Right cardiac atrium (tissue), 5 donors: ENCODE measurements around the gene METTL6. TPM values are rescaled to one million over a fixed set of nuclear protein-coding genes. Genes with fewer than 3 reads are reported as not detected.

Source experiments
- ATAC-seq, 2 donors: fragments of 200-7000 bp; cut with Tn5 transposase; one replicate each; pipeline versions ENCODE4 v1.8.0 to v1.9.1; 2020; ENCODE audit warnings: moderate library complexity in 2 of 2, mild to moderate bottlenecking in 1 of 2
- DNase-seq, 3 donors: peaks; one replicate each; pipeline ENCODE4 v3.0.0-alpha.2; 2020
- H3K27ac ChIP-seq: one replicate; pipeline ENCODE4 v1.5.1; 2013; ENCODE audit warnings: mild to moderate bottlenecking, low read length, control low read depth, moderate library complexity
- H3K27me3 ChIP-seq: one replicate; pipeline ENCODE4 v1.6.1; 2013; ENCODE audit not compliant: control insufficient read depth, insufficient read depth
- H3K4me1 ChIP-seq: one replicate; pipeline ENCODE4 v1.6.1; 2013; ENCODE audit warnings: low read length; ENCODE audit not compliant: control insufficient read depth, insufficient read depth
- H3K4me3 ChIP-seq: one replicate; pipeline ENCODE4 v1.5.1; 2013; ENCODE audit warnings: low read length, control low read depth
- H3K9me3 ChIP-seq: one replicate; pipeline ENCODE4 v1.6.1; 2013; ENCODE audit warnings: low read length; ENCODE audit not compliant: control insufficient read depth
- WGBS: extraction: QIAGEN DNeasy Blood & Tissue Kit; methylation state at CpG from one replicate; pipeline ENCODE4 v1.1.7; 2013; 5-methylcytosine and 5-hydroxymethylcytosine counted together
- intact Hi-C, 4 donors: fragments of 100-400 bp; cut with DNase I; formaldehyde crosslinking; loops; one replicate each; pipeline versions ENCODE4 v1.11.0 to v1.14.0; 2022 to 2023
- polyA plus RNA-seq: library from polyadenylated mRNA; stranded (reverse); fragments of 200-250 nt; gene quantifications from one replicate; pipeline ENCODE4 v1.2.3, GENCODE V29; 2013
- total RNA-seq, 4 donors: library from RNA; stranded (reverse); fragmentation: NEBNext Ultra II Directional; extraction: Animal tissue kit (Norgen Biotek cat#: 25700); gene quantifications; one replicate each; pipeline ENCODE4 v1.2.1, GENCODE V29; 2021
- donor health status: healthy with polysubstance abuse.
- donor health status: DM: no; HTN: yes; CAD: no.
- donor health status: DM: no; HTN: no; CAD: no.
- donor health status: DM: no; HTN: yes; CAD: no; lungs with severe emphysema.
- donor health status: DM: yes; HTN: yes; CAD: no.

The METTL6 gene
- total and polyA plus RNA-seq, 5 donors = 8.3 to 11.8 (median 10.4) TPM

- intact Hi-C loops = no loop called here
- ATAC-seq (no peak), DNase-seq (no peak)
- Histone ChIP-seq H3K4me1 (no peaks in the 10 kb centered on the region), H3K27ac (no peak overlapping the region), H3K27me3 (no peaks in the 10 kb centered on the region), H3K9me3 (no peaks in the 10 kb centered on the region), H3K4me3 (no peak overlapping the region)
- WGBS = 93% methylated on average over 12 of the region's 12 CpGs
Observed at GRCh38 chr3:15450438-15451215, 23.3 kb upstream of the METTL6 start.

- H3K27ac ChIP-seq = no peak overlapping the region
- H3K27me3 ChIP-seq = no peaks in the 10 kb centered on the region
- 86% methylated on average over 3 of the region's 3 CpGs for WGBS
- ATAC-seq (no peak), DNase-seq (no peak)
- no peaks in the 10 kb centered on the region for H3K4me1 ChIP-seq
- H3K4me3 ChIP-seq = no peak overlapping the region
- no peaks in the 10 kb centered on the region for H3K9me3 ChIP-seq
- intact Hi-C loops = no loop called here
Observed at GRCh38 chr3:15449489-15450224, 22.3 kb upstream of the METTL6 start.

GRCh38 chr3:15443826-15444524 lies 16.6 kb upstream of the METTL6 start:
- ATAC-seq (peak in 1 of 2 donors; percentile 32), DNase-seq (no peak)
- no peak overlapping the region for H3K4me3 ChIP-seq
- no peak overlapping the region for H3K27ac ChIP-seq
- no peaks in the 10 kb centered on the region for H3K27me3 ChIP-seq
- H3K9me3 ChIP-seq = no peaks in the 10 kb centered on the region
- H3K4me1 ChIP-seq = no peaks in the 10 kb centered on the region
- 78% methylated on average over 4 of the region's 4 CpGs for WGBS
- intact Hi-C loops = no loop called here

GRCh38 chr3:15440891-15441290 lies 13.5 kb upstream of the METTL6 start:
- ATAC-seq (no peak), DNase-seq (no peak)
- Histone ChIP-seq H3K4me3 (no peak overlapping the region), H3K27me3 (no peaks in the 10 kb centered on the region), H3K4me1 (no peaks in the 10 kb centered on the region), H3K9me3 (no peaks in the 10 kb centered on the region), H3K27ac (no peak overlapping the region)
- intact Hi-C loops = no loop called here
- 58% methylated on average over 4 of the region's 4 CpGs for WGBS

- DNase-seq (no peak), ATAC-seq (no peak)
- intact Hi-C loops = loop anchor here in 2 of 4 donors (10.0 kb wide), 2 partner anchors 115 to 125 kb away; no protein-coding TSS in a partner anchor
- Histone ChIP-seq H3K9me3 (no peaks in the 10 kb centered on the region), H3K4me1 (no peaks in the 10 kb centered on the region), H3K4me3 (no peak overlapping the region), H3K27me3 (no peaks in the 10 kb centered on the region), H3K27ac (no peak overlapping the region)
Observed at GRCh38 chr3:15439476-15439875, 12.1 kb upstream of the METTL6 start.

- Histone ChIP-seq H3K9me3 (no peaks in the 10 kb centered on the region), H3K27ac (no peak overlapping the region), H3K27me3 (no peaks in the 10 kb centered on the region), H3K4me3 (no peak overlapping the region), H3K4me1 (no peaks in the 10 kb centered on the region)
- WGBS = 87% methylated on average over 4 of the region's 4 CpGs
- no peak for ATAC-seq
- intact Hi-C loops = loop anchor here in 2 of 4 donors (10.0 kb wide), 2 partner anchors 116 to 126 kb away; no protein-coding TSS in a partner anchor
- DNase-seq = no peak
Observed at GRCh38 chr3:15438983-15439382, 11.6 kb upstream of the METTL6 start.

GRCh38 chr3:15436246-15436645 lies 8.9 kb upstream of the METTL6 start:
- Histone ChIP-seq H3K9me3 (no peaks in the 10 kb centered on the region), H3K4me3 (no peak overlapping the region), H3K4me1 (no peaks in the 10 kb centered on the region), H3K27ac (no peak overlapping the region), H3K27me3 (no peaks in the 10 kb centered on the region)
- DNase-seq (no peak), ATAC-seq (no peak)
- 93% methylated on average over 6 of the region's 6 CpGs for WGBS
- intact Hi-C loops = loop anchor here in 2 of 4 donors (10.0 kb wide), 2 partner anchors 119 to 129 kb away; no protein-coding TSS in a partner anchor

- DNase-seq (no peak), ATAC-seq (no peak)
- Histone ChIP-seq H3K4me1 (no peaks in the 10 kb centered on the region), H3K27ac (no peak overlapping the region), H3K27me3 (no peaks in the 10 kb centered on the region), H3K9me3 (no peaks in the 10 kb centered on the region), H3K4me3 (no peak overlapping the region)
- WGBS = 92% methylated on average over 4 of the region's 4 CpGs
- intact Hi-C loops = loop anchor here in 2 of 4 donors (10.0 kb wide), 2 partner anchors 120 to 130 kb away; no protein-coding TSS in a partner anchor
Observed at GRCh38 chr3:15434756-15435155, 7.4 kb upstream of the METTL6 start.

GRCh38 chr3:15433531-15433930 lies 6.2 kb upstream of the METTL6 start:
- 95% methylated on average over 1 of the region's 1 CpG for WGBS
- ATAC-seq (no peak), DNase-seq (no peak)
- Histone ChIP-seq H3K27ac (no peak overlapping the region), H3K4me3 (no peak overlapping the region), H3K4me1 (no peaks in the 10 kb centered on the region), H3K27me3 (no peaks in the 10 kb centered on the region), H3K9me3 (no peaks in the 10 kb centered on the region)
- intact Hi-C loops = loop anchor here in 2 of 4 donors (10.0 kb wide), 2 partner anchors 121 to 131 kb away; no protein-coding TSS in a partner anchor

- ATAC-seq = no peak
- DNase-seq = no peak
- no peaks in the 10 kb centered on the region for H3K27me3 ChIP-seq
- no peak overlapping the region for H3K4me3 ChIP-seq
- no peak overlapping the region for H3K27ac ChIP-seq
- intact Hi-C loops = loop anchor here in 2 of 4 donors (10.0 kb wide), 2 partner anchors 123 to 133 kb away; no protein-coding TSS in a partner anchor
- H3K9me3 ChIP-seq = no peaks in the 10 kb centered on the region
- 79% methylated on average over 3 of the region's 3 CpGs for WGBS
- peaks cover 2% of the 10 kb centered on the region for H3K4me1 ChIP-seq
Observed at GRCh38 chr3:15431256-15431837, 4.0 kb upstream of the METTL6 start.
